Nephron (organoid): ENCODE results near the gene LGALS7B.
"Not testable (repeated sequence)": the region's sequence is repeated elsewhere in the genome, so short reads cannot be mapped to it uniquely, and the experiment has no call there.

Source experiments
- H3K27ac Mint-ChIP-seq, 3 experiments: 2 replicates each; pipeline ENCODE4 v1.8.0; 2020; ENCODE audit warnings: mixed read lengths in 3 of 3, mild to moderate bottlenecking in 2 of 3, moderate library complexity in 1 of 3
- H3K27me3 Mint-ChIP-seq: 2 replicates; pipeline ENCODE4 v1.8.0; 2021; ENCODE audit warnings: low read depth, mild to moderate bottlenecking, moderate library complexity, mixed read lengths
- H3K36me3 Mint-ChIP-seq: 2 replicates; pipeline ENCODE4 v1.8.0; 2020; ENCODE audit warnings: low read depth, mixed read lengths
- H3K4me1 Mint-ChIP-seq: 2 replicates; pipeline ENCODE4 v1.8.0; 2020; ENCODE audit warnings: mixed read lengths
- H3K4me3 Mint-ChIP-seq, 3 experiments: 2 replicates each; pipeline ENCODE4 v1.8.0; 2020; ENCODE audit warnings: mild to moderate bottlenecking in 3 of 3, mixed read lengths in 3 of 3, moderate library complexity in 2 of 3
- H3K9me3 Mint-ChIP-seq: 2 replicates; pipeline ENCODE4 v1.8.0; 2020; ENCODE audit warnings: mixed read lengths
- CTCF ChIP-seq, 3 experiments: fragments of 200-600 bp; sonication (generic); IDR thresholded peaks; one replicate each; pipeline ENCODE4 v1.5.0; 2021; ENCODE audit warnings: antibody characterized with exemption in 3 of 3; ENCODE audit not compliant: unreplicated experiment in 3 of 3

The LGALS7B gene

GRCh38 chr19:38826856-38827551, 38.0 kb downstream of the LGALS7B start:
- peak overlapping the region; percentile 66 to 74 (median 68) for H3K4me3 Mint-ChIP-seq
- peaks cover 3% of the 10 kb centered on the region for H3K9me3 Mint-ChIP-seq
- no peak for TF ChIP-seq CTCF (IDR thresholded peaks at IDR 0.05; ENCODE audit: unreplicated experiment in 3 of 3)
- peaks cover 66% of the 10 kb centered on the region for H3K36me3 Mint-ChIP-seq
- peak overlapping the region; percentile 71 to 92 (median 72) for H3K27ac Mint-ChIP-seq
- H3K27me3 Mint-ChIP-seq: no peaks in the 10 kb centered on the region
- H3K4me1 Mint-ChIP-seq: peaks cover 41% of the 10 kb centered on the region

- Mint-ChIP-seq H3K4me3 (peak overlapping the region in 2 of 3 experiments; percentile 88 to 92), H3K4me1 (peaks cover 33% of the 10 kb centered on the region), H3K36me3 (peaks cover 48% of the 10 kb centered on the region)
- H3K27me3 Mint-ChIP-seq, H3K27ac Mint-ChIP-seq, H3K9me3 Mint-ChIP-seq: not testable (repeated sequence)
These were observed 40.2 kb downstream of the LGALS7B start for GRCh38 chr19:38829203-38829602.

- TF ChIP-seq CTCF (IDR thresholded peaks at IDR 0.05; ENCODE audit: unreplicated experiment in 3 of 3): no peak
- peaks cover 24% of the 10 kb centered on the region for H3K4me1 Mint-ChIP-seq
- no peaks in the 10 kb centered on the region for H3K27me3 Mint-ChIP-seq
- peak overlapping the region; percentile 99 to 100 (median 100) for H3K27ac Mint-ChIP-seq
- peak overlapping the region; percentile 88 to 92 (median 89) for H3K4me3 Mint-ChIP-seq
- peaks cover 43% of the 10 kb centered on the region for H3K36me3 Mint-ChIP-seq
- H3K9me3 Mint-ChIP-seq: no peaks in the 10 kb centered on the region
These were observed 41.2 kb downstream of the LGALS7B start for GRCh38 chr19:38830039-38830733.

GRCh38 chr19:38831142-38831605, 42.2 kb downstream of the LGALS7B start:
- H3K4me3 Mint-ChIP-seq: peak overlapping the region; percentile 88 to 92 (median 89)
- no peak for TF ChIP-seq CTCF (IDR thresholded peaks at IDR 0.05; ENCODE audit: unreplicated experiment in 3 of 3)
- peaks cover 21% of the 10 kb centered on the region for H3K4me1 Mint-ChIP-seq
- peak overlapping the region; percentile 99 to 100 (median 100) for H3K27ac Mint-ChIP-seq
- no peaks in the 10 kb centered on the region for H3K27me3 Mint-ChIP-seq
- H3K9me3 Mint-ChIP-seq: no peaks in the 10 kb centered on the region
- H3K36me3 Mint-ChIP-seq: peaks cover 44% of the 10 kb centered on the region

- Mint-ChIP-seq H3K36me3 (peaks cover 46% of the 10 kb centered on the region), H3K27me3 (no peaks in the 10 kb centered on the region), H3K4me1 (peaks cover 16% of the 10 kb centered on the region), H3K9me3 (no peaks in the 10 kb centered on the region), H3K4me3 (peak overlapping the region in 1 of 3 experiments; percentile 19), H3K27ac (peak overlapping the region; percentile 80 to 100 (median 99))
- no peak for TF ChIP-seq CTCF (IDR thresholded peaks at IDR 0.05; ENCODE audit: unreplicated experiment in 3 of 3)
These were observed 44.1 kb downstream of the LGALS7B start for GRCh38 chr19:38833092-38833425.

- peaks cover 51% of the 10 kb centered on the region for H3K36me3 Mint-ChIP-seq
- no peaks in the 10 kb centered on the region for H3K27me3 Mint-ChIP-seq
- no peaks in the 10 kb centered on the region for H3K9me3 Mint-ChIP-seq
- H3K4me1 Mint-ChIP-seq: peaks cover 16% of the 10 kb centered on the region
- no peak overlapping the region for H3K4me3 Mint-ChIP-seq
- no peak for TF ChIP-seq CTCF (IDR thresholded peaks at IDR 0.05; ENCODE audit: unreplicated experiment in 3 of 3)
- H3K27ac Mint-ChIP-seq: peak overlapping the region; percentile 79 to 100 (median 90)
These were observed 45.1 kb downstream of the LGALS7B start for GRCh38 chr19:38834104-38834490.
